ENCODE data around the gene BICRAL. TPM values are rescaled to one million over a fixed set of nuclear protein-coding genes. Genes with fewer than 3 reads are reported as not detected.
A peak's percentile ranks its signal among the peaks of the same experiment; 100 is the strongest.
"Not testable (repeated sequence)": the region's sequence is repeated elsewhere in the genome, so short reads cannot be mapped to it uniquely, and the experiment has no call there.

The BICRAL gene
- total and polyA plus RNA-seq, 7 donors: 4.6 to 18.5 (median 13.6) TPM

DNA sequence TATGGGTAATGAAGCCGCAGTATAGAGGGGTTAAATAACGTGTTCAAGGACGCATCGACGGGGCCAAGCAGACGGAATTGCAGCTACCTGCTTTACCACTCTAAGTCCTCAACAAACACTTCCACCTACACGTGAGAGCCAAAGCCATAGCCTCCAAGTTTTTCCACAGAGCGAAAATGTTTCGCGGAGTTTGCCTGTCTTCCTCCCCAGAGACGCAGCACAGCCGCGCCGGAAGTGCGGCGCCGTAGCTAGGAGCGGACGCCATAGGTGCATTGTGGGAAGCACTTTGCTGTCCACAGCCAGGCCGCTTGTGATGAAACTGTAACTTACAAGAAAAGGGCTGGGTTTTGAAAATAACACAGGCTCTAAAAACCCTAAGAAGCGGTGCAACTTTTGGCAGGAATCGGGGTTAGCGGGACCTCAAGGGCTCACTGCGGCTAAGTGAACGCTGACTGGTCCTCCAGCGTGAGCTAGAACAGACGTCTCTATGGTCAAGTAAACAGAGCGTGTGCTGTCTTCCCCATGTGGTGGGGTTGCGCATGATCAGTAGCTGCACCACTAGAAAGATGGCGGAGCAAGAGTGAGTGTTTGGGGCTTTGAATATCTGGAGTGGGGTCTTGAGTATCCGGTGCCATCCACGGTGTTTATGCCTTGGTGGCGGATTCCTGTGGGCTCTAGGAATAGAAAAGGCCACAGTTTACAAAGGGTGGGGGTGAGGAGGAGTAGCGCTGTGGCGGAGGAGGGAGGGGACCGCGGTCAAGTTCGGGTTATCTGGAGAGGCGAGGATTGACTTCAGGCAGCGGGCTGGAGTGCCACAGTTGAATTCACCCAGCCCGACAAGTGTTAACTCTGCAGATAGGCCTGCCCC lies 97.8 kb downstream of the BICRAL start, which contains the start of gene RPL7L1:
RPL7L1 (plus strand) TSS at position 245 of the 868 bp plus-strand sequence; CDS start at position 540, 295 bp downstream.
- peak; percentile 93 for DNase-seq
- H3K36me3 ChIP-seq: peaks cover 14 to 30% (median 19%) of the 10 kb centered on the region in 4 donors
- intact Hi-C loops (cut with DNase I): loop anchor here (2.0 kb wide), 2 partner anchors 97 to 133 kb away; partner anchors contain the start of genes BICRAL and TBCC
- peak within 1 kb of the TSS; percentile 87 to 92 (median 92) for H3K27ac ChIP-seq
- H3K9me3 ChIP-seq: no peaks in the 10 kb centered on the region
- H3K4me1 ChIP-seq: peaks cover 0 to 40% (median 22%) of the 10 kb centered on the region in 4 donors
- 0 to 1% methylated on average over 41 of the region's 41 CpGs for WGBS, 2 donors
- no peaks in the 10 kb centered on the region for H3K27me3 ChIP-seq
- TF ChIP-seq POLR2A (IDR thresholded peaks at IDR 0.05): peak in 1 of 2 donors; percentile 54
- TF ChIP-seq EP300 (IDR thresholded peaks at IDR 0.05): no peak
- TF ChIP-seq, protein P1, sequence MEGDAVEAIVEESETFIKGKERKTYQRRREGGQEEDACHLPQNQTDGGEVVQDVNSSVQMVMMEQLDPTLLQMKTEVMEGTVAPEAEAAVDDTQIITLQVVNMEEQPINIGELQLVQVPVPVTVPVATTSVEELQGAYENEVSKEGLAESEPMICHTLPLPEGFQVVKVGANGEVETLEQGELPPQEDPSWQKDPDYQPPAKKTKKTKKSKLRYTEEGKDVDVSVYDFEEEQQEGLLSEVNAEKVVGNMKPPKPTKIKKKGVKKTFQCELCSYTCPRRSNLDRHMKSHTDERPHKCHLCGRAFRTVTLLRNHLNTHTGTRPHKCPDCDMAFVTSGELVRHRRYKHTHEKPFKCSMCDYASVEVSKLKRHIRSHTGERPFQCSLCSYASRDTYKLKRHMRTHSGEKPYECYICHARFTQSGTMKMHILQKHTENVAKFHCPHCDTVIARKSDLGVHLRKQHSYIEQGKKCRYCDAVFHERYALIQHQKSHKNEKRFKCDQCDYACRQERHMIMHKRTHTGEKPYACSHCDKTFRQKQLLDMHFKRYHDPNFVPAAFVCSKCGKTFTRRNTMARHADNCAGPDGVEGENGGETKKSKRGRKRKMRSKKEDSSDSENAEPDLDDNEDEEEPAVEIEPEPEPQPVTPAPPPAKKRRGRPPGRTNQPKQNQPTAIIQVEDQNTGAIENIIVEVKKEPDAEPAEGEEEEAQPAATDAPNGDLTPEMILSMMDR (IDR thresholded peaks at IDR 0.05): peak in 1 of 4 experiments; percentile 29
- peak; percentile 64 to 88 (median 78) for TF ChIP-seq POLR2AphosphoS5 (IDR thresholded peaks at IDR 0.05)
- H3K4me3 ChIP-seq: peak within 1 kb of the TSS; percentile 54 to 71 (median 60)

GRCh38 chr6:42880240-42880817 lies 98.5 kb downstream of the BICRAL start:
- peak overlapping the region; percentile 54 to 71 (median 60) for H3K4me3 ChIP-seq
- intact Hi-C loops (cut with DNase I): loop anchor here (2.0 kb wide), 1 partner anchor 134 kb away; the partner anchor contains the start of gene TBCC
- peaks cover 19 to 38% (median 24%) of the 10 kb centered on the region in 4 donors for H3K36me3 ChIP-seq
- WGBS, 2 donors: 3 to 13% methylated on average over 25 of the region's 25 CpGs
- H3K27ac ChIP-seq: peak overlapping the region; percentile 87 to 92 (median 92)
- not testable (repeated sequence) for DNase-seq, H3K9me3 ChIP-seq, H3K27me3 ChIP-seq
- H3K4me1 ChIP-seq: peaks cover 0 to 40% (median 22%) of the 10 kb centered on the region in 4 donors

DNA sequence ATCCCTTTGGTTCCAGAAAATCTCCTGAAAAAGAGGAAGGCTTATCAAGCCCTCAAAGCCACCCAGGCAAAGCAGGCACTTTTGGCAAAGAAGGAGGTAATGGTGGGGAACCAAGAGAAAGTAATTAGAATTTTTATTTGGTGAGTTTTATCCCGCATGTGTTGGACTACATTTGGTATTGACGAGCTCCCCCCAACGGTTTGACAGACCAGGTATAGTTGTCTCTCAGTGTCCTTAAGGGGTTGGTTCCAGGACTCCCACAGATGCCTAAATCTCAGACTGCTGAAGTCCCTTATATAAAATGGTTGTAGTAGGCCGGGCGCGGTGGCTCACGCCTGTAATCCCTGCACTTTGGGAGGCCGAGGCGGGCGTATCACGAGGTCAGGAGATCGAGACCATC lies 99.0 kb downstream of the BICRAL start:
- Histone ChIP-seq H3K36me3 (peaks cover 24 to 43% (median 30%) of the 10 kb centered on the region in 4 donors), H3K4me1 (peaks cover 0 to 40% (median 22%) of the 10 kb centered on the region in 4 donors), H3K4me3 (peak overlapping the region in 3 of 4 donors; percentile 54 to 71 (median 55)), H3K27ac (peak overlapping the region; percentile 87 to 92 (median 92))
- H3K9me3 ChIP-seq, H3K27me3 ChIP-seq, DNase-seq: not testable (repeated sequence)
- 68 to 86% methylated on average over 12 of the region's 12 CpGs for WGBS, 2 donors
- intact Hi-C loops (cut with DNase I): loop anchor here (2.0 kb wide), 1 partner anchor 134 kb away; the partner anchor contains the start of gene TBCC

- no peak for DNase-seq
- Histone ChIP-seq H3K27ac (no peak overlapping the region), H3K9me3 (no peaks in the 10 kb centered on the region), H3K36me3 (peaks cover 28 to 70% (median 36%) of the 10 kb centered on the region in 4 donors), H3K27me3 (no peaks in the 10 kb centered on the region), H3K4me1 (peaks cover 0 to 31% (median 20%) of the 10 kb centered on the region in 4 donors), H3K4me3 (no peak overlapping the region)
- intact Hi-C loops (cut with DNase I): no loop called here
- 79 to 89% methylated on average over 4 of the region's 4 CpGs for WGBS, 2 donors
- TF ChIP-seq POLR2A (IDR thresholded peaks at IDR 0.05) (no peak), POLR2AphosphoS5 (IDR thresholded peaks at IDR 0.05) (no peak), EP300 (IDR thresholded peaks at IDR 0.05) (no peak)
- TF ChIP-seq, protein P1 (IDR thresholded peaks at IDR 0.05): no peak
Measured at GRCh38 chr6:42885702-42886101, 103.8 kb downstream of the BICRAL start.

- H3K9me3 ChIP-seq; intact Hi-C loops (cut with DNase I); H3K27ac ChIP-seq; DNase-seq; H3K4me3 ChIP-seq; H3K27me3 ChIP-seq: not testable (repeated sequence)
- 86 to 97% methylated on average over 4 of the region's 4 CpGs for WGBS, 2 donors
- peaks cover 0 to 15% (median 9%) of the 10 kb centered on the region in 4 donors for H3K4me1 ChIP-seq
- peaks cover 26 to 54% (median 31%) of the 10 kb centered on the region in 4 donors for H3K36me3 ChIP-seq
Measured at GRCh38 chr6:42888201-42888600, 106.3 kb downstream of the BICRAL start.

GRCh38 chr6:42889815-42890214 lies 108.0 kb downstream of the BICRAL start:
- Histone ChIP-seq H3K4me1 (peaks cover 0 to 15% (median 9%) of the 10 kb centered on the region in 4 donors), H3K27ac (peak overlapping the region; percentile 84 to 97 (median 93)), H3K27me3 (no peaks in the 10 kb centered on the region), H3K9me3 (no peaks in the 10 kb centered on the region), H3K4me3 (peak overlapping the region in 3 of 4 donors; percentile 56 to 97 (median 74)), H3K36me3 (peaks cover 11 to 37% (median 15%) of the 10 kb centered on the region in 4 donors)
- intact Hi-C loops (cut with DNase I): no loop called here
- no peak for DNase-seq
- WGBS, 2 donors: 54 to 56% methylated on average over 4 of the region's 4 CpGs
- TF ChIP-seq POLR2AphosphoS5 (IDR thresholded peaks at IDR 0.05) (no peak), POLR2A (IDR thresholded peaks at IDR 0.05) (no peak), EP300 (IDR thresholded peaks at IDR 0.05) (no peak)
- TF ChIP-seq, protein P1 (IDR thresholded peaks at IDR 0.05): no peak
